Trophoblast cell (in vitro differentiated cells and primary cell): Measurements from ENCODE around the gene TUBB4A.
A peak's percentile ranks its signal among the peaks of the same experiment; 100 is the strongest.

ENCODE experiments used
- DNase-seq, 2 donors: peaks; one replicate each; pipeline ENCODE4 v3.0.0-alpha.2; 2016
- H2AFZ ChIP-seq: 2 replicates; pipeline ENCODE4 v1.6.1; 2013; ENCODE audit warnings: low read length, moderate library complexity, mild to moderate bottlenecking; ENCODE audit not compliant: insufficient read depth, poor library complexity
- H2AK5ac ChIP-seq: 2 replicates; pipeline ENCODE4 v1.6.1; 2013; ENCODE audit warnings: mild to moderate bottlenecking, low read length
- H2BK120ac ChIP-seq: 2 replicates; pipeline ENCODE4 v1.6.1; 2013; ENCODE audit warnings: low read length, mild to moderate bottlenecking, moderate library complexity; ENCODE audit not compliant: insufficient read depth, poor library complexity
- H2BK12ac ChIP-seq: 2 replicates; pipeline ENCODE4 v1.6.1; 2013; ENCODE audit warnings: mild to moderate bottlenecking, low read length, moderate library complexity
- H2BK5ac ChIP-seq: 2 replicates; pipeline ENCODE4 v1.6.1; 2013; ENCODE audit warnings: low read length, low read depth, moderate library complexity, mild to moderate bottlenecking; ENCODE audit not compliant: poor library complexity
- H3K14ac ChIP-seq: 2 replicates; pipeline ENCODE4 v1.6.1; 2013; ENCODE audit warnings: mild to moderate bottlenecking, low read length
- H3K18ac ChIP-seq: 2 replicates; pipeline ENCODE4 v1.6.1; 2013; ENCODE audit warnings: mild to moderate bottlenecking, low read length
- H3K23ac ChIP-seq: 2 replicates; pipeline ENCODE4 v1.6.1; 2013; ENCODE audit warnings: low read length
- H3K27ac ChIP-seq: 2 replicates; pipeline ENCODE4 v1.5.1; 2013; ENCODE audit warnings: low read depth, mild to moderate bottlenecking, inconsistent platforms, low read length, moderate library complexity
- H3K27me3 ChIP-seq: 2 replicates; pipeline ENCODE4 v1.6.1; 2013; ENCODE audit warnings: inconsistent platforms, mild to moderate bottlenecking, low read length, moderate library complexity; ENCODE audit not compliant: insufficient read depth
- H3K36me3 ChIP-seq, 2 experiments: 1 replicate in 1 of 2; 2 replicates in 1 of 2; pipeline ENCODE4 v1.6.1; 2013; ENCODE audit warnings: low read length in 2 of 2, mild to moderate bottlenecking in 2 of 2, moderate library complexity in 1 of 2; ENCODE audit not compliant: insufficient read depth in 2 of 2, control insufficient read depth in 1 of 2
- H3K4ac ChIP-seq: 2 replicates; pipeline ENCODE4 v1.6.1; 2013; ENCODE audit warnings: low read depth, mild to moderate bottlenecking, low read length, moderate library complexity
- H3K4me1 ChIP-seq, 2 experiments: 1 replicate in 1 of 2; 2 replicates in 1 of 2; pipeline ENCODE4 v1.6.1; 2013; ENCODE audit warnings: low read length in 2 of 2, mild to moderate bottlenecking in 2 of 2, moderate library complexity in 1 of 2; ENCODE audit not compliant: insufficient read depth in 2 of 2, control insufficient read depth in 1 of 2
- H3K4me2 ChIP-seq: 2 replicates; pipeline ENCODE4 v1.6.1; 2013; ENCODE audit warnings: inconsistent platforms, mild to moderate bottlenecking, low read length, moderate library complexity
- H3K4me3 ChIP-seq: 2 replicates; pipeline ENCODE4 v1.5.1; 2013; ENCODE audit warnings: mild to moderate bottlenecking, low read depth, low read length, inconsistent platforms
- H3K79me1 ChIP-seq: one replicate; pipeline ENCODE4 v1.6.1; 2013; ENCODE audit warnings: low read length
- H3K79me2 ChIP-seq: 2 replicates; pipeline ENCODE4 v1.6.1; 2013; ENCODE audit warnings: low read length, mild to moderate bottlenecking; ENCODE audit not compliant: control insufficient read depth, insufficient read depth, poor library complexity
- H3K9ac ChIP-seq: 2 replicates; pipeline ENCODE4 v1.6.1; 2013; ENCODE audit warnings: mild to moderate bottlenecking, low read length
- H3K9me3 ChIP-seq: 2 replicates; pipeline ENCODE4 v1.6.1; 2013; ENCODE audit warnings: low read depth, mild to moderate bottlenecking, control low read depth, inconsistent platforms, low read length; ENCODE audit not compliant: insufficient read depth
- H4K12ac ChIP-seq: 2 replicates; pipeline ENCODE4 v1.6.1; 2013; ENCODE audit warnings: low read depth, mild to moderate bottlenecking, low read length, moderate library complexity
- H4K8ac ChIP-seq: 2 replicates; pipeline ENCODE4 v1.6.1; 2013; ENCODE audit warnings: low read depth, mild to moderate bottlenecking, low read length, moderate library complexity
- H4K91ac ChIP-seq: one replicate; pipeline ENCODE4 v1.6.1; 2013; ENCODE audit warnings: low read depth, mild to moderate bottlenecking, low read length, moderate library complexity
- WGBS: extraction: QIAGEN DNeasy Blood & Tissue Kit; methylation state at CpG from one replicate; pipeline ENCODE4 v1.1.7; 2013; ENCODE audit warnings: missing lambda C conversion rate; ENCODE audit not compliant: insufficient read length, insufficient coverage; ENCODE audit errors: extremely low coverage; 5-methylcytosine and 5-hydroxymethylcytosine counted together

TUBB4A gene

DNA sequence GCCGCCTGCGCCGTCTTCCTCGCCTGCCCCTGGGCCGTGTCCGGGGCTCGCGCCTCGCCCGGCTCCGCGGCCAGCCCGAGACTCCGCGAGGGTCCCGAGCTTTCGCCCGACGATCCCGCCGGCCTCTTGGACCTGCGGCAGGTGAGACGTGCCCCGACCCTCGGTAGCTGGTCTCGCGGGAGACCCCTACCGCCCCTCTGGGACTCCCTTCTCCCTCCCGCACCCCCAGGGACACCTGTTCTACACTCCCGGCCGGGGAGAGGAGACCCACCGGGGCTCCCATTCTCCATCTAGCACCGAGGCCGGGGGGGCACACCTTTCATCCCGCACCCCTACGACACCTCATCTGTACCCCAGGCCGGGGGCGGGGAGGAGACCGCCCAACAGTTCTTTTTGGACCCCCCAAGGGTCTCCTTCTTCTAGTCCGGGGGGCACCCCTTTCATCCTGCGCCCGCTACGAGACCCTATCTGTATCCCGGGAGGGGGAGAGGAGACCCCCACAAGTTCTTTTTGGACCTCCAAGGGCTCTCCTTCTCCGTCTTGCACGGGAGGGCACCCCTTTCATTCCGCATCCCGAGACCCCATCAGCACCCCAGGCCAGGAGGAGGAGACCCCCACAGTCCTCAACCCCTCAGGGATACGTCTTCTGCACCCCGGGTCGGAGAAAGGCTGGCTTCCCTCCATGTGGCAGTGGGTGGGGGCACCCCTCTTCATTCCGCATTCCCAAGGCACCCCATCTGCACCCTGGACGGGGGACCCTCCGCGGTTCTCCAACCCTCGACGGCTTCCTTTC is 29.2 kb upstream of the TUBB4A start:
- Histone ChIP-seq H3K4ac (no peak overlapping the region), H2AK5ac (no peak overlapping the region), H4K91ac (no peak overlapping the region), H3K4me1 (peaks cover 5 to 6% of the 10 kb centered on the region in 2 experiments), H2BK12ac (no peak overlapping the region), H4K8ac (peak overlapping the region; percentile 42), H3K79me2 (peaks cover 2% of the 10 kb centered on the region), H3K36me3 (no peaks in the 10 kb centered on the region), H3K23ac (no peak overlapping the region), H3K4me2 (peak overlapping the region; percentile 46), H3K18ac (no peak overlapping the region), H3K79me1 (peaks cover 2% of the 10 kb centered on the region), H2BK120ac (no peak overlapping the region), H3K4me3 (peak overlapping the region; percentile 56), H3K9me3 (peaks cover 5% of the 10 kb centered on the region), H3K27ac (no peak overlapping the region), H2BK5ac (no peak overlapping the region), H2AFZ (peak overlapping the region; percentile 77), H4K12ac (no peak overlapping the region), H3K14ac (peak overlapping the region; percentile 23), H3K27me3 (peaks cover 24% of the 10 kb centered on the region), H3K9ac (no peak overlapping the region)
- no peak for DNase-seq
- WGBS = no CpG with 5 or more reads among the region's 57 CpGs

DNA sequence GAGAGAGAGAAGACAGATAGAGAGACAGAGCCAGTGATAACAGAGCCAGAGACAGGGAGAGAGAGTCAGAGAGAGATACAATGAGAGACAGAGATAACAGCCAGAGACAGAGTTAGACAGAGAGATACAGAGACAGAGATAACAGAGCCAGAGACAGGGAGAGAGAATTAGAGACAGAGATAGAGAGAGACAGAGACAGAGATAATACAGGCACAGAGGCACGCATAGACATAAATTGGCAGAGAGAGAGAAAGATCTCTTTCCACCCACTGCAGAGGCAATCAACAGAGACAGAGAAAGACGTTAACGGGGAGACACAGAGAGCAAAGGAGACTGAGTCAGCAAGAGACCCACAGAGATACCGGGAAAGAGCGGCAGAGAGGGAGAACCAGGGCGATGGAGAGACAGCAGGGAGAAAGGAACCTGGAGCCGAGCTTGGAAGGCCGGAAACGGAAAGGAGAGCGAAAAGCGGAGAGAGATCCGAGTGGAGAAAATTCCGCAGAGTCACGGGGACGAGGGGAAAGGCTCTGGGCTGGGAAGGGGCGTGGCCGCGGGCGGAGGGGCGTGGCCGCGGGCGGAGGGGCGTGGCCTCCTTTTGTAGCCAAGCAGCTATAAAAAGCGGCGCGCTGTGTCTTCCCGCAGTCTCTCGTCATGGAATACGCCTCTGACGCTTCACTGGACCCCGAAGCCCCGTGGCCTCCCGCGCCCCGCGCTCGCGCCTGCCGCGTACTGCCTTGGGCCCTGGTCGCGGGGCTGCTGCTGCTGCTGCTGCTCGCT is 28.5 kb upstream of the TUBB4A start, which contains the start of gene TNFSF9:
TSS of gene TNFSF9 (plus strand) at position 641 of the 777 bp plus-strand sequence. CDS start at position 652, 11 bp downstream.
- H3K36me3 ChIP-seq = no peaks in the 10 kb centered on the region

DNA sequence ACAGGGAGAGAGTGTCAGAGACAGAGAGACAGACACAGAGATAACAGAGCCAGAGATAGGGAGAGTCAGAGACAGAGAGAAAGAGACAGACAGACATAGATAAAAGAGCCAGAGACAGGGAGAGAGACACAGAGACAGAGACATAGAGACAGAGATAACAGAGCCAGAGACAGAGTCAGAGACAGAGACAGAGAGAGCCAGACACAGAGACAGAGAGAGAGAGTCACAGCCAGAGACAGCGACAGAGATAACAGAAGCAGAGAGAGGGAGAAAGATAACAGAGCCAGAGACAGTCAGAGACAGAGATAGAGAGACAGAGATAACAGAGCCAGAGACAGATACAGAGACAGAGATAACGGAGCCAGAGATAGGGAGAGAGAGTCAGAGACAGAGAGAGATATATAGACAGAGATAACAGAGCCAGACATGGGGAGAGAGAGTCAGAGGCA is 27.9 kb upstream of the TUBB4A start:
- Histone ChIP-seq H3K18ac (no peak overlapping the region), H4K12ac (no peak overlapping the region), H4K91ac (no peak overlapping the region), H3K79me1 (peaks cover 2% of the 10 kb centered on the region), H4K8ac (no peak overlapping the region), H3K23ac (no peak overlapping the region), H3K36me3 (no peaks in the 10 kb centered on the region), H3K4me1 (peaks cover 5 to 6% of the 10 kb centered on the region in 2 experiments), H2BK120ac (no peak overlapping the region), H2BK5ac (no peak overlapping the region), H2AFZ (no peak overlapping the region), H2AK5ac (no peak overlapping the region), H3K4me3 (no peak overlapping the region), H3K9me3 (peaks cover 5% of the 10 kb centered on the region), H3K27ac (no peak overlapping the region), H3K27me3 (peaks cover 24% of the 10 kb centered on the region), H3K9ac (no peak overlapping the region), H3K79me2 (peaks cover 2% of the 10 kb centered on the region), H2BK12ac (no peak overlapping the region), H3K14ac (no peak overlapping the region), H3K4me2 (no peak overlapping the region), H3K4ac (no peak overlapping the region)
- WGBS = no CpG with 5 or more reads among the region's 2 CpGs
- DNase-seq = no peak

More for the DNA sequence above, 28.5 kb upstream of the TUBB4A start, which contains the start of gene TNFSF9:
- H3K9ac ChIP-seq = no peak within 1 kb of the TSS
- no peak within 1 kb of the TSS for H4K91ac ChIP-seq
- no peak within 1 kb of the TSS for H2BK5ac ChIP-seq
- no peak within 1 kb of the TSS for H3K18ac ChIP-seq
- H2AFZ ChIP-seq = peak within 1 kb of the TSS; percentile 77
- H3K4me2 ChIP-seq = peak within 1 kb of the TSS; percentile 46
- H3K79me1 ChIP-seq = peaks cover 2% of the 10 kb centered on the region
- H3K4me1 ChIP-seq = peaks cover 5 to 6% of the 10 kb centered on the region in 2 experiments
- peak within 1 kb of the TSS; percentile 0 for H4K12ac ChIP-seq
- WGBS = no CpG with 5 or more reads among the region's 44 CpGs
- no peak within 1 kb of the TSS for H2BK120ac ChIP-seq
- peaks cover 2% of the 10 kb centered on the region for H3K79me2 ChIP-seq
- H3K23ac ChIP-seq = no peak within 1 kb of the TSS
- H3K4ac ChIP-seq = no peak within 1 kb of the TSS
- H3K27ac ChIP-seq = no peak within 1 kb of the TSS
- H2BK12ac ChIP-seq = no peak within 1 kb of the TSS
- peak; percentile 52 to 62 for DNase-seq
- H3K14ac ChIP-seq = peak within 1 kb of the TSS; percentile 23
- H2AK5ac ChIP-seq = no peak within 1 kb of the TSS
- peaks cover 24% of the 10 kb centered on the region for H3K27me3 ChIP-seq
- H3K9me3 ChIP-seq = peaks cover 5% of the 10 kb centered on the region
- H3K4me3 ChIP-seq = peak within 1 kb of the TSS; percentile 56
- peak within 1 kb of the TSS; percentile 42 for H4K8ac ChIP-seq

DNA sequence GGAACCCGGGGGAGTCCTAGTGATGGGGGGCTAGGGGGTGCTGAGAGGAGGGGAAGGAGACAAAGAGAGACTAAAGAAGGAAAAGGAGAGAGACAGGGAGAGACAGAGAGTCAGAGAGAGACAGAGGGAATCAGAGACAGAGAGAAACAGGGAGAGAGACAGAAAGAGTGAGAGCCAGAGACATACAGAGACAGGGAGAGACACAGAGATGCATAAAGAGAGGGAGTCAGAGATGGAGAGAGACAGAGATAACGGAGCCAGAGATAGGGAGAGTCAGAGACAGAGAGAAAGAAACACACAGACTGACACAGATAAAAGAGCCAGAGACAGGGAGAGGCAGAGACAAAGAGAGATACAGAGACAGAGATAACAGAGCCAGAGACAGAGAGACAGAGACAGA is 27.2 kb upstream of the TUBB4A start:
- no peak overlapping the region for H2AFZ ChIP-seq
- no peak for DNase-seq
- no peak overlapping the region for H4K8ac ChIP-seq
- H3K18ac ChIP-seq = no peak overlapping the region
- H2BK120ac ChIP-seq = no peak overlapping the region
- H2AK5ac ChIP-seq = no peak overlapping the region
- H2BK12ac ChIP-seq = no peak overlapping the region
- no peak overlapping the region for H3K4ac ChIP-seq
- H4K12ac ChIP-seq = no peak overlapping the region
- H2BK5ac ChIP-seq = no peak overlapping the region
- peaks cover 21% of the 10 kb centered on the region for H3K27me3 ChIP-seq
- no CpG with 5 or more reads among the region's 2 CpGs for WGBS
- H3K4me1 ChIP-seq = peaks cover 5 to 6% of the 10 kb centered on the region in 2 experiments
- no peak overlapping the region for H4K91ac ChIP-seq
- no peak overlapping the region for H3K23ac ChIP-seq
- H3K4me3 ChIP-seq = no peak overlapping the region
- no peak overlapping the region for H3K14ac ChIP-seq
- H3K9me3 ChIP-seq = peaks cover 5% of the 10 kb centered on the region
- no peak overlapping the region for H3K27ac ChIP-seq
- no peak overlapping the region for H3K9ac ChIP-seq
- peaks cover 2% of the 10 kb centered on the region for H3K79me1 ChIP-seq
- H3K36me3 ChIP-seq = no peaks in the 10 kb centered on the region
- peaks cover 2% of the 10 kb centered on the region for H3K79me2 ChIP-seq
- no peak overlapping the region for H3K4me2 ChIP-seq
